Measurements from ENCODE around the gene PI4K2A. TPM values are rescaled to one million over a fixed set of nuclear protein-coding genes. Genes with fewer than 3 reads are reported as not detected.
A peak's percentile ranks its signal among the peaks of the same experiment; 100 is the strongest.

PI4K2A gene
- total RNA-seq, 2 donors from 2014 or later, result 16.2 to 22.8 TPM

GRCh38 chr10:97711640-97712572 is 71.4 kb downstream of the PI4K2A start:
- Mint-ChIP-seq H3K27ac (no peak overlapping the region), H3K4me1 (ENCODE audit: low read depth in 2 of 2) (peaks cover 12 to 15% of the 10 kb centered on the region in 2 donors), H3K36me3 (no peaks in the 10 kb centered on the region), H3K27me3 (peaks cover 29 to 41% of the 10 kb centered on the region in 2 donors), H3K4me3 (peak overlapping the region; percentile 71), H3K9me3 (no peaks in the 10 kb centered on the region)
- DNase-seq (ENCODE audit: low spot score), result peak; percentile 44
- no peak for ATAC-seq

GRCh38 chr10:97713339-97713825 is 72.9 kb downstream of the PI4K2A start, which contains the start of gene MARVELD1:
TSS of gene MARVELD1 (plus strand) at chr10:97713730. CDS start at chr10:97713877, 147 bp downstream.
- Mint-ChIP-seq H3K27ac (no peak within 1 kb of the TSS), H3K27me3 (peaks cover 32 to 48% of the 10 kb centered on the region in 2 donors), H3K36me3 (no peaks in the 10 kb centered on the region), H3K9me3 (no peaks in the 10 kb centered on the region), H3K4me1 (ENCODE audit: low read depth in 2 of 2) (peaks cover 12 to 15% of the 10 kb centered on the region in 2 donors), H3K4me3 (peak within 1 kb of the TSS; percentile 85)
- peak; percentile 39 for DNase-seq (ENCODE audit: low spot score)
- no peak for ATAC-seq

GRCh38 chr10:97713826-97714400 is 73.4 kb downstream of the PI4K2A start:
- Mint-ChIP-seq H3K4me1 (ENCODE audit: low read depth in 2 of 2) (peaks cover 12 to 15% of the 10 kb centered on the region in 2 donors), H3K27ac (no peak overlapping the region), H3K36me3 (no peaks in the 10 kb centered on the region), H3K27me3 (peaks cover 32 to 50% of the 10 kb centered on the region in 2 donors), H3K4me3 (peak overlapping the region; percentile 85), H3K9me3 (no peaks in the 10 kb centered on the region)
- DNase-seq (ENCODE audit: low spot score) (peak; percentile 59), ATAC-seq (peak; percentile 76 to 86)

- Mint-ChIP-seq H3K27me3 (peaks cover 30 to 47% of the 10 kb centered on the region in 2 donors), H3K27ac (no peak overlapping the region), H3K4me1 (ENCODE audit: low read depth in 2 of 2) (peaks cover 12 to 15% of the 10 kb centered on the region in 2 donors), H3K4me3 (peak overlapping the region; percentile 85), H3K9me3 (no peaks in the 10 kb centered on the region), H3K36me3 (no peaks in the 10 kb centered on the region)
- ATAC-seq (peak; percentile 4 to 53), DNase-seq (ENCODE audit: low spot score) (peak; percentile 60)
Observed at GRCh38 chr10:97714401-97715258, 74.2 kb downstream of the PI4K2A start.

- H3K27ac Mint-ChIP-seq, result no peak overlapping the region
- H3K36me3 Mint-ChIP-seq, result no peaks in the 10 kb centered on the region
- peaks cover 27 to 45% of the 10 kb centered on the region in 2 donors for H3K27me3 Mint-ChIP-seq
- H3K9me3 Mint-ChIP-seq, result no peaks in the 10 kb centered on the region
- peaks cover 12 to 15% of the 10 kb centered on the region in 2 donors for H3K4me1 Mint-ChIP-seq (ENCODE audit: low read depth in 2 of 2)
- peak overlapping the region; percentile 36 for H3K4me3 Mint-ChIP-seq
- ATAC-seq (no peak), DNase-seq (ENCODE audit: low spot score) (peak; percentile 56)
Observed at GRCh38 chr10:97715259-97715874, 74.9 kb downstream of the PI4K2A start.

- no peaks in the 10 kb centered on the region for H3K9me3 Mint-ChIP-seq
- H3K27me3 Mint-ChIP-seq, result peaks cover 25 to 35% of the 10 kb centered on the region in 2 donors
- peaks cover 9 to 10% of the 10 kb centered on the region in 2 donors for H3K4me1 Mint-ChIP-seq (ENCODE audit: low read depth in 2 of 2)
- ATAC-seq (no peak), DNase-seq (ENCODE audit: low spot score) (no peak)
- no peak overlapping the region for H3K27ac Mint-ChIP-seq
- H3K36me3 Mint-ChIP-seq, result no peaks in the 10 kb centered on the region
- H3K4me3 Mint-ChIP-seq, result no peak overlapping the region
Observed at GRCh38 chr10:97717627-97718026, 77.2 kb downstream of the PI4K2A start.

- DNase-seq (ENCODE audit: low spot score) (no peak), ATAC-seq (no peak)
- no peak overlapping the region for H3K27ac Mint-ChIP-seq
- no peak overlapping the region for H3K4me3 Mint-ChIP-seq
- H3K9me3 Mint-ChIP-seq, result no peaks in the 10 kb centered on the region
- peaks cover 20 to 29% of the 10 kb centered on the region in 2 donors for H3K27me3 Mint-ChIP-seq
- H3K36me3 Mint-ChIP-seq, result no peaks in the 10 kb centered on the region
- peaks cover 3 to 5% of the 10 kb centered on the region in 2 donors for H3K4me1 Mint-ChIP-seq (ENCODE audit: low read depth in 2 of 2)
Observed at GRCh38 chr10:97718178-97718577, 77.7 kb downstream of the PI4K2A start.

- H3K27ac Mint-ChIP-seq, result no peak overlapping the region
- H3K9me3 Mint-ChIP-seq, result no peaks in the 10 kb centered on the region
- peaks cover 3 to 5% of the 10 kb centered on the region in 2 donors for H3K4me1 Mint-ChIP-seq (ENCODE audit: low read depth in 2 of 2)
- ATAC-seq (no peak), DNase-seq (ENCODE audit: low spot score) (no peak)
- no peak overlapping the region for H3K4me3 Mint-ChIP-seq
- H3K27me3 Mint-ChIP-seq, result peaks cover 20 to 28% of the 10 kb centered on the region in 2 donors
- H3K36me3 Mint-ChIP-seq, result no peaks in the 10 kb centered on the region
Observed at GRCh38 chr10:97718659-97719142, 78.2 kb downstream of the PI4K2A start.

GRCh38 chr10:97719602-97720001 is 79.1 kb downstream of the PI4K2A start:
- Mint-ChIP-seq H3K9me3 (no peaks in the 10 kb centered on the region), H3K4me3 (no peak overlapping the region), H3K4me1 (ENCODE audit: low read depth in 2 of 2) (no peaks in the 10 kb centered on the region), H3K27ac (no peak overlapping the region), H3K27me3 (peaks cover 18 to 34% of the 10 kb centered on the region in 2 donors), H3K36me3 (no peaks in the 10 kb centered on the region)
- ATAC-seq, result no peak
- peak; percentile 56 for DNase-seq (ENCODE audit: low spot score)

- Mint-ChIP-seq H3K4me3 (no peak overlapping the region), H3K4me1 (ENCODE audit: low read depth in 2 of 2) (no peaks in the 10 kb centered on the region), H3K9me3 (no peaks in the 10 kb centered on the region), H3K27me3 (peaks cover 19 to 38% of the 10 kb centered on the region in 2 donors), H3K27ac (no peak overlapping the region), H3K36me3 (no peaks in the 10 kb centered on the region)
- DNase-seq (ENCODE audit: low spot score), result peak; percentile 26
- ATAC-seq, result peak in 1 of 2 donors; percentile 45
Observed at GRCh38 chr10:97721871-97722780, 81.7 kb downstream of the PI4K2A start.

GRCh38 chr10:97723001-97723400 is 82.5 kb downstream of the PI4K2A start:
- H3K4me1 Mint-ChIP-seq (ENCODE audit: low read depth in 2 of 2), result no peaks in the 10 kb centered on the region
- H3K9me3 Mint-ChIP-seq, result no peaks in the 10 kb centered on the region
- no peak overlapping the region for H3K27ac Mint-ChIP-seq
- DNase-seq (ENCODE audit: low spot score) (no peak), ATAC-seq (no peak)
- peaks cover 18 to 34% of the 10 kb centered on the region in 2 donors for H3K27me3 Mint-ChIP-seq
- no peak overlapping the region for H3K4me3 Mint-ChIP-seq
- no peaks in the 10 kb centered on the region for H3K36me3 Mint-ChIP-seq

GRCh38 chr10:97724341-97724941 is 84.0 kb downstream of the PI4K2A start:
- H3K4me3 Mint-ChIP-seq, result no peak overlapping the region
- H3K27ac Mint-ChIP-seq, result no peak overlapping the region
- peak in 1 of 2 donors; percentile 43 for ATAC-seq
- H3K36me3 Mint-ChIP-seq, result no peaks in the 10 kb centered on the region
- peak; percentile 26 for DNase-seq (ENCODE audit: low spot score)
- no peaks in the 10 kb centered on the region for H3K9me3 Mint-ChIP-seq
- H3K27me3 Mint-ChIP-seq, result peaks cover 15 to 24% of the 10 kb centered on the region in 2 donors
- H3K4me1 Mint-ChIP-seq (ENCODE audit: low read depth in 2 of 2), result no peaks in the 10 kb centered on the region

All from natural killer cell treated with Interleukin-12 subunit alpha and Interleukin-12 subunit beta and Interleukin-15 and Interleukin-18, amount 100 ng/mL, for 72 hours (primary cell).